ENCODE data around the gene KDM4E.
"Not testable (repeated sequence)": the region's sequence is repeated elsewhere in the genome, so short reads cannot be mapped to it uniquely, and the experiment has no call there.

KDM4E gene

DNA sequence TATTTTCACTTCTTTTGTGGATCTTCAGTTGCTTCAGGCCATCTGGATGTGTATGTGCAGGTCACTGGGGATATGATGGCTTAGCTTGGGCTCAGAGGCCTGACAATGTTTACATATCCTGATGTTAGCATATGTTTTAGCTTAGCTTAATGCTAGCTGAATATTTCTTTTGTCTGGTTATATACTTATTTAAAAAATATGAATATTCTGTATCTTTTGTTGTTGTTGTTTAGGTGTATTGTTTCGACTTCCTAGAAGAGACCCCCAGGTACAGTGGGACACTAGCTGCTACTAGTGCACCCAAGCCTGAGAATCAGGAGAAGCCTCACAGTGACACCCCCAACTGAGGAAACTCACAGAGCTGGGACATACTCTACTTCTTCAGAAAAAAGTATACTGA, at the start of gene KDM4E:
Gene KDM4E, plus strand, starts transcription at position 301 of the 400 bp plus-strand sequence. CDS start 300 bp downstream, outside the sequence.
- no peak for DNase-seq (ENCODE audit: low spot score)

DNA sequence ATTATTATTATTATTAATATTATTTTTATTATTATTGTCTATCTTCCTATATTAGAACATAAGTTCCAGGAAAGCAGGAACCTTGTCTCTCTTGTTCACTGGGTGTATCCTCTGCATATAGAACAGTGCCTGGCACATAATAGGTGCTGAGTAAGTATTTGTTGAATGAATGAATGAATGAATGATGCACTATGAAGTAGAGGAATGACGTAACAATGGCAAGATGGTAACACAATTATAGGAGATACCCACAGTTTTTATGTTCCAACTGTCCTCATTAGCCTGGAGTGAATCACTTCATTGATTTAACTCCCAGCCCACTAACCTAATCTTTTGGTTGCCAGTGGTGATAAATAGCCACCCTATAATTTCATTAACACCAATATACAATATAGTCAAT, 49.5 kb upstream of the KDM4E start:
- DNase-seq (ENCODE audit: low spot score) = no peak

DNA sequence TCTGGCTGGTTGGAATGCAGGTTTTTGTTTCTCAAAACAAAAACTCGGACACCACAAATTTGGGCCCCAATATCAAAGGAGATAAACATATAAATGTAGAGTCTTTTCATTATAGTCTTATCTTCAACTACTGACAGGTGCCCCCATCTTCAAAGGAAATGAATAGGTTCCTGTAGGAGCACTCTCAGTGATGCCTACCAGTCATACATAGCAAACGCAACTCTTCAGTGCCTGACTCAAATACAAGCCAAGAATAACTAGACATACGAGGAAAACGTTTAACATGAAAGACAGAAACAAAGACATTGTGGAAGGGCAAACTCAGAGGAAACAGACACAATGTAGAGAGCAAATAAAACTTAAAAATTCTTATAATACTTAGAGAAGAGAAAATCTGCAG, 37.7 kb upstream of the KDM4E start:
- no peak for DNase-seq (ENCODE audit: low spot score)

DNA sequence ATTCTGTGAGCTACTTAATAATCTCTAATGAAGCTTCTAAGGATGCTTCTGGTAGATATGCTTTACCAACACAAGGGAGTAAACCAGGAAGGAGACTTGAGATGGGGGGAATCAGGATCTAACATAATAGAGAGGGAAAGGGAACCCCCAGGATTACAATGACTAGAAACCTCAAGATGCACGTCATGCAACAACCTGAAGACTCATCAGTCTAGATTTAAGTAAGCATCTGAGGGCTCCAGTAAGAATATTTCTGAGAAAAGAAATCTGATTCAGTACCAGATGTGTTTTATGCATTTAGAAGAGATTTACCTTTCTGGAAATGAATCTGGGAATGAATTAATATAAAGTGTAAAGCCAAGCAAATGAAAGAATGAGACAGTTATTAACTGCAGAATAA, 36.3 kb upstream of the KDM4E start:
- no peak for DNase-seq (ENCODE audit: low spot score)

DNA sequence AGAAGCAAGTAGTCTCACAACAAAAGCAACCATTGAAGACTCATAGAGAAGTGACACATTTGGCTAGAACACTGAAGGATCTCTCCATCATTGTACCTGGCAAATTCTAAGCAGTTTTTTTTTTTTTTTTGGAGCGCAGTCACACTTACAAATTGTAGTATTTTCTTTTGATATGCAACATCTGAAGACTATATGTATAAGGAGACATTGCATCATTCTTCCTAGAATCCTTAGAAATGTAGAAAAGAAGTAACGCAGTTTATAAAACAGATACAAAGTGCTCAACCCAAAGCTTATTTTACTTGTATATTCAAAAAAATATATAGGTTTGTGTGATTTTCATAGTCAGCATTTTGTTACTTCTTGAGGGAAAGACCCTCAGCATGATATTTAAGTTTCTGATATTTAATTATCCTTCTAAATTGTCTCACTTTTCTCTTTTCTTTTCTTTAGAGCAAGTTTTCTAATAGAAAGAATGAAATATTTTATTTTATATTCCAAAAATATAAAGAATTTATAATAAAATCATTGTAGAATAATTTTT, 31.6 kb upstream of the KDM4E start:
- no peak for DNase-seq (ENCODE audit: low spot score)

DNA sequence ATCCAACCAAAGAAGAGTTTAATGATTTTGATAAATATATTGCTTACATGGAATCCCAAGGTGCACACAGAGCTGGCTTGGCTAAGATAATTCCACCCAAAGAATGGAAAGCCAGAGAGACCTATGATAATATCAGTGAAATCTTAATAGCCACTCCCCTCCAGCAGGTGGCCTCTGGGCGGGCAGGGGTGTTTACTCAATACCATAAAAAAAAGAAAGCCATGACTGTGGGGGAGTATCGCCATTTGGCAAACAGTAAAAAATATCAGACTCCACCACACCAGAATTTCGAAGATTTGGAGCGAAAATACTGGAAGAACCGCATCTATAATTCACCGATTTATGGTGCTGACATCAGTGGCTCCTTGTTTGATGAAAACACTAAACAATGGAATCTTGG, 27.6 kb upstream of the KDM4E start:
- no peak for DNase-seq (ENCODE audit: low spot score)

DNA sequence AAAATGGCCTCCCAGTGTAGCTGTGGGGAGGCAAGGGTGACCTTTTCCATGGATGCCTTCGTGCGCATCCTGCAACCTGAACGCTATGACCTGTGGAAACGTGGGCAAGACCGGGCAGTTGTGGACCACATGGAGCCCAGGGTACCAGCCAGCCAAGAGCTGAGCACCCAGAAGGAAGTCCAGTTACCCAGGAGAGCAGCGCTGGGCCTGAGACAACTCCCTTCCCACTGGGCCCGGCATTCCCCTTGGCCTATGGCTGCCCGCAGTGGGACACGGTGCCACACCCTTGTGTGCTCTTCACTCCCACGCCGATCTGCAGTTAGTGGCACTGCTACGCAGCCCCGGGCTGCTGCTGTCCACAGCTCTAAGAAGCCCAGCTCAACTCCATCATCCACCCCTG, 26.8 kb upstream of the KDM4E start:
- no peak for DNase-seq (ENCODE audit: low spot score)

DNA sequence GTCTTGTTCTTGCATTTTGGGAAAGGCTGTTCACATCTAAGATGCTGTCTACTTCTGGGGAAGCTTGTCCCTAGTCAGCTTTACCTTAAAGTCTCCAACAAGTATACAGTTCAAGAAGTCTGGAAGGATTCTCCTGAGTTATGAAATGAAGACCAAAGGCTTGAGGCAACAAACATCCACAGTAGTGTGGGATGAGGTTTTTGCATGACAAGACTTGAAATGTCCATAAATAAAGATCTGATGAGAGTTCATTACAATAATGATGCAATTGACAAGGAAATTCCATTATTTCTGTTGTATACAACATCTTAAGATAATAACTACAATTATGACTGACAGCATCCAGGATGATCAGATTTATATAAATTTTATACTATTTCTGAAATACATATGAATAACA, 21.3 kb upstream of the KDM4E start:
- DNase-seq (ENCODE audit: low spot score) = no peak

DNA sequence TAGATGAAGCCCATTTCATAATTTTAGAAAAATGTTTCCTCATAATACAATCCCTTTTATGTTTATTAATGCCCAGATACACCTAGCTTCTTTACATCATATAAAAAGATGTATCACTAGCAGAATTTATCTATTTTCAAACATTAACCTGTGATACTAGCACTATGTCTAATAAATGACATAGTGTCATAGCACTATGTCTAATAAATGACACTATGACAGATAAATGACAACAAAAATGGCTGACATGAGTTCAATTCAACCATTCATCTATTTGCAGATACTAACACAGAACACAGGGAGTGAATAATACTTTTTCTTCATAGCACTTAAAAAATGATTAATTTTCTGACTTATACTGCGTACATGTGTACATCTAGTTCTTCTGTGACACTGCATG, 19.4 kb upstream of the KDM4E start:
- no peak for DNase-seq (ENCODE audit: low spot score)

DNA sequence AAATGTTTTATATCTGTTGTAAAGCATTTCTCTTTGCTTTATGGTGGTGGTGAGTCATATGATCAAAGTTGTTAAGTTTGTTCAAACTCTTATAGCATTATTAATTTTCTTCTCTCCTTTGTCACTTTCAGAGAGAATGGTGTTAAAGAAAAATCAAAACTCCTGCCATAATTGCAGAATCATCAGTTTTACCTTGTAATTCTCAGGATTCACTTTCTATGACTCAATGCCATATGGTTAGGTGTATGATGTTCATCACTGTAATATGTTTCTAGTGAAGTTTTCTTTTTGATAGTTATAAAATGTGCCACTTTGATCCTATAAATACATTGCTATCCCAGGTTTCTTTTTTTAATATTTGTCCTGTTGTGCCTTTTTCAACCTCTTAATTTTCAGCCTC, 13.7 kb upstream of the KDM4E start:
- no peak for DNase-seq (ENCODE audit: low spot score)

DNA sequence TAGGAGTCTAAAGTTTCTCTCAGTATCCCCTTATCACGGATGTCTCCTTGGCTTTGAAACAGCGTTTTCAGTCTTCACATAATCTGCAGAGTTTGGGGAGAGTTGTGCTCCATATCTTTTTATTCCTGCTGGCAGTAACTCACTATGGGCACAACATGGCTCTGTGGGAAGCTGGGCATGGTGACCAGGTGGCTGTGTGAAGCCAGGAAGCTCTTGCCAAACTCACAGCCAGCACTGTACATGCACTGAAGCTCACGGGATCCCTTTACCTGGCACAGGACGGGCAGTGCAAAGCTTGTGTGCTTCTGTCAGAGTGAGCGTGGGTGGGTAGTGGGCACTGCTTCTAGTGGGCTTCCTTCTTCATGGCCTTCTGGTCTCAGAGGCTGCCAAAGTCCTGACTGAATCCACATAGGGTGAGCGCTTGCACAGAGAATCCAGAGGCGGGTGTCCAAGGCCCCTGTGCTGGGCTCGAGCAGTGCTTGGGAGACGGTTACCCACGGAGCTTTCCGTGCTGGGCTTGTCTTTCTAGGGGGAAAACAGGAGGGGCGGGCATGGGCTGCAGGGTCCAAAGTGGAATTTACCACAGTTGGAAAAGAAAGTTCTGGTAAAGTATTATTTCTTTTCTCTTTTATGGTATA, 10.8 kb upstream of the KDM4E start:
- DNase-seq (ENCODE audit: low spot score) = no peak

DNA sequence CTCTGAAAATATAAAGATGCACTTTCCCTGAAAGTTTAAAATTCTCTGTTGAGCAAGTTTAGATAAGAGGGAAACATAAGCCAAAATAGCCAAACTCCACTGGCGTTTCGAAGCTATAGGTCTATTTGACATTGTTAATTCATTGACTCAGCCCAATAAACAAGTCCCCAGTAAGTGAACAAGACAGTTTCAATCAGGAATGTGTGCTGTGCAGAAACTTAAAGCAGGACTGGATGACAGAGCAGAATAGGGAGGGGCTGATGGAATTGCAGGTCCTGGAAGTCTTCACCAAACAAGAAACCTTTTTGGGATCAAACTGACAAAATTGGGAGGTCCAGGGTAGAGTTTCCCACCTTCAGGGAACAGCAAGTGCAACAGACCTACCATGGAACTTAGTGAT, 8.9 kb upstream of the KDM4E start:
- DNase-seq (ENCODE audit: low spot score) = no peak

DNA sequence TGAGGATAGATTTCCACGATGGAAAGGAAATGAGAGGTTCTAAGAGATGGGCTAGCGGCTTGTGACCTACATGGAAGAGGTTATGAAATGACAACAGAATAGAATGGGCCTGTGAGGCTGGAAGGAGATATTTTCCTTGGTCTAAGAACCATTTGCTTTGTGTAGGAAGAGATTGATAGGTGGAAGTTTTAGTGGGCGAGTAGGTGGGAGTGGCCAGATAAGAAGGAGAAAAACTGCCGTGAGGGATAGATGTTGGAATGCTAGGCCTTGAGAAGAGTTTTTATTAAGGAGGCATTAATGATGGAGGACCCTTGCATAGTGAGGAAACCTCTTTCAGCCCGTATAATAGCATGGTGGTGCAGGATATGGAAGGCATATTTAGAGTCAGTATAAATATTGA, 3.6 kb upstream of the KDM4E start:
- not testable (repeated sequence) for DNase-seq (ENCODE audit: low spot score)

DNA sequence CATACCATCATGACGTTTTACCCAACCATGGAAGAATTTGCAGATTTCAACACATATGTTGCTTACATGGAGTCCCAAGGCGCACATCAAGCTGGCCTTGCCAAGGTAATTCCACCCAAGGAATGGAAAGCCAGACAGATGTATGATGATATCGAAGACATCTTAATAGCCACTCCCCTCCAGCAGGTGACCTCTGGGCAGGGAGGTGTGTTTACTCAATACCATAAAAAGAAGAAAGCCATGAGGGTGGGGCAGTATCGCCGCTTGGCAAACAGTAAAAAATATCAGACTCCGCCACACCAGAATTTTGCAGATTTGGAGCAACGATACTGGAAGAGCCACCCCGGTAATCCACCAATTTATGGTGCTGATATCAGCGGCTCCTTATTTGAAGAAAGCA, 536 bp downstream of the KDM4E start:
- not testable (repeated sequence) for DNase-seq (ENCODE audit: low spot score)

DNA sequence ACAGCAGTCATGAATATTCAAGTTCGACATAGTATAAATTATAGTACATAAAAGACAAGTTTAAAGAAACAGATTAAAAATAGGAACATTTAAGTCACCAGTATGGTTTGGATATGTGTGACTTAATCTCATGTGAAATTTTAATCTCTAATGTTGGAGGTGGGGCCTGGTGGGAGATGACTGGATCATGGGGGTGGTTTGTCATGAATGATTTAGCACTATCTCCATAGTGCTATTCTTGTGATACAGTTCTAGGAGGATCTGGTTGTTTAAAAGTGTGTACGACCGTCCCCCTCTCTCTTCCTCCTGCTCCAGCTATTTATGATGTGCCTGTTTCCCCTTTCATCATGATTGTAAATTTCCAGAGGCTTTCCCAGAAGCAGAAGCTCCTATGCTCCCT, 3.3 kb downstream of the KDM4E start:
- DNase-seq (ENCODE audit: low spot score) = no peak

DNA sequence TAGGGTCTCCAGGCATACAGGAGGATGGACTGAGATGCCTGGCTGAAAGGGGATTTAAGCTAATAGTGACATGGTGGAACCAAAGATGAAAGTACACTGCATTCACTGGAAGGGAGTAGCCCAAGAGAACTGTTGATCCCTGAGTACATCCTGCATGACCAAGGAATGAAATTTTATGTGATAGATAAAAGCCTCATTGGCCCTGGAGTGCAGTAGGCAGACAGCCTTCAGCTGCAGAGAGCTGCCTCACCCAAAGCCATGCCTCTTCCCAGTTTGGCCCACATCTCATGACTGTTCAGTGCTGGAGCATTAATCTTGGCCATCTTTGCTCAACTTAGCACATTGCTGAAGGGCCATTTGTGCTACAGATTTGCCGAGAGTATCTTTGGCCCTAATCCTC, 8.0 kb downstream of the KDM4E start:
- no peak for DNase-seq (ENCODE audit: low spot score)

DNA sequence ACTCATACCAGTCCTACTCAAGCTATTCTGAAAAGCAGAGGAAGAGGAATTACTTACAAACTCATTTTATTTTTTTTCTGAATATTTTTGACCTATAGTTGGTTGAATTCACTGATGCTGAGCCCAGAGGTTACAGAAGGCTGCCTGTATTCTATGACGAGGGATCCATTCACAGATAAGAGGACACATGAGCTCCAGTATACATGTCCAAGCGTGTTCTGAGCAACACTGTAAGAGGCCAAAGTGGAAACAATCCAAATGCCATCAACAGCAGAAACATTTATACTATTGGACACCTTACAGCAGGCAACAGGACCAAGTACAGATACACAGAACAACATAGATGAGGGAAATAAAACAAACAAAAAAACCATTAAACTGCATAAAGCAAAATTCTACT, 10.3 kb downstream of the KDM4E start:
- no peak for DNase-seq (ENCODE audit: low spot score)

DNA sequence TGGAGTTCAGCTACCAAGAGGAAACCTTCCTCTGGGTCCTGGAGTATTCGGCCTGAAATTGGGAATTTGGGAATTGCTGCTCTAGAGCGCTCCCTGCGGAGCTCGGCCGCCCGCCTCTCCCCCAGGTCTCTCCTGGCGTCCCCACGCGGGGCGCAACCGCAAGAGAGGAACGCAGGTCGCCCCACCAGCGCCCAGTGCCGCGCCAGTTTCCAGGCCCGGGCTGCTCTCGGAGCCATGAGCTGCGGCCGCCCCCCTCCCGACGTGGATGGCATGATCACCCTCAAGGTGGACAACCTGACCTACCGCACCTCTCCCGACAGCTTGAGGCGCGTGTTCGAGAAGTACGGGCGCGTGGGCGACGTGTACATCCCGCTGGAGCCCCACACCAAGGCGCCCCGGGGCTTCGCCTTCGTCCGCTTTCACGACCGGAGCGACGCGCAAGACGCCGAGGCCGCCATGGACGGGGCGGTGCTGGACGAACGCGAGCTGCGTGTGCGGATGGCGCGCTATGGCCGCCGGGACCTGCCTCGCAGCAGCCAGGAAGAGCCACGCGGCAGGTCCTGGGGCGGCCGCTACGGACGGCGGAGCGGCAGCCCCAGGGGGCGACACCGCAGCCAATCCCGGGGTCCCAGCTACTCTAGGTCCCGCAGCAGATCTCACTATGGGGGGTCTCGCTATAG, 12.4 kb downstream of the KDM4E start:
- not testable (repeated sequence) for DNase-seq (ENCODE audit: low spot score)

DNA sequence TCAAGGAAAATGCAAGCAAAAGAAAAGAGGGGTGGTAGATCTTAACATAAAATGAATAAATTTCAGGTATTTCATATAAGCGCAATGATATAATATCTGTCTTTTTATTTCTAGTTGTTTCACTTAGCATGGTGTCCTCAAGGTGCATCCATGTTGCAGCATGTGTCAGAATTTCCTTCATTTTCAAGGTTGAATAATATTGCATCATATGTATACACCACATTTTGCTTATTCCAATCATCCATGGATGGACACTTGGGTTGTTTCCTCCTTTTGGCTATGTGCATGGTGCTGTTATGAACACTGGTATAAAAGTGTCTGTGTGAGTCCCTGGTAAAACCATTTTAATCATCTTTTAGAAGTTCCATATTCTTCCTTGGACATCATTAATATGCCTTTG, 17.2 kb downstream of the KDM4E start:
- no peak for DNase-seq (ENCODE audit: low spot score)

DNA sequence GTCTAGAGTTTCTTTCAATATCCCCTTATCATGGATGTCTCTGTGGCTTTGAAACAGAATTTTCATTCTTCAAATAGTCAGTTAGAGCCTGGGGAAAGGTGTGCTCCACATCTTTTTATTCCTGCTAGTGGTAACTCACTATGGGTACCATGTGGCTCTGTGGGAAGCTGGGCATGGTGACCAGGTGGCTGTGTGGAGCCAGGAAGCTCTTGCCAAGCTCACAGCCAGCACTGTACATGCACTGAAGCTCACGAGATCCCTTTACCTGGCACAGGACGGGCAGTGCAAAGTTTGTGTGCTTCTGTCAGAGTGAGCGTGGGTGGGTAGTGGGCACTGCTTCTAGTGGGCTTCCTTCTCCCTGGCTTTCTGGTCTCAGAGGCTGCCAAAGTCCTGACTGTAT, 17.8 kb downstream of the KDM4E start:
- no peak for DNase-seq (ENCODE audit: low spot score)

DNA sequence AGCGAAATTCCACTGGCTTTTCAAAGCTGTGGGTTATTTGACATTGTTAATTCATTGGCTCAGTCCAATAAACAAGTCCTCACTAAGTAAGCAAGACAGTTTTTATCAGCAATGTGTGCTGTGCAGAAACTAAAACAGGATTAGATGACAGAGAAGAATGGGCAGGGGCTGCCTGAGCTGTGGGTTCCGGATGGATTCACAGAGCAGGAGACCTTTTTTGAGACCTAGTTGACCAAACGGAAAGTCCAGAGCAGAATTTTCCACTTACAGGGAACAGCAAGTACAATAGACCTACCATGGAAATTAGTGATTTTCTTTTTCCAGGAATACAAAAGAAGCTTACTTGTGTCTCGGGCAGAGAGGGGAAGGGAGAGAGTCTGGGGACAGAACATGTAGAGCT, 19.0 kb downstream of the KDM4E start:
- DNase-seq (ENCODE audit: low spot score) = no peak

DNA sequence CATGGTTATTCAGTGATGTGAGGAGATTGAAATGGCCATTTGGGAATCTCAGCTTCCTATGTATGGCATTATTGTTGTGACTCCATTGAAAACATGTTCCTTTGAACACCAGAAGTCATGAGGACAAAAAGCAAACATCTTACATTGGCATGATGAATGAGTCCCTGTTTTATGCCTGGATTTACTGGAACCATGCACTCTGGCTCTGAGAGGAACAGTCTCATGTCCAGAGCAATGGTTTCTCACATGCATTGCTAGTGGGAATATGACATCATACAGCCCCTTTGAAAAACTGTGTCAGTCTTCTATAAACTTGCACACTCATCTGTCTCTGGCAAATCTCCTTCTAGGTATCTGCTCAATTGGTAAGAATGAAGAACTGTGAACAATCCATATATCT, 20.8 kb downstream of the KDM4E start:
- DNase-seq (ENCODE audit: low spot score) = no peak

DNA sequence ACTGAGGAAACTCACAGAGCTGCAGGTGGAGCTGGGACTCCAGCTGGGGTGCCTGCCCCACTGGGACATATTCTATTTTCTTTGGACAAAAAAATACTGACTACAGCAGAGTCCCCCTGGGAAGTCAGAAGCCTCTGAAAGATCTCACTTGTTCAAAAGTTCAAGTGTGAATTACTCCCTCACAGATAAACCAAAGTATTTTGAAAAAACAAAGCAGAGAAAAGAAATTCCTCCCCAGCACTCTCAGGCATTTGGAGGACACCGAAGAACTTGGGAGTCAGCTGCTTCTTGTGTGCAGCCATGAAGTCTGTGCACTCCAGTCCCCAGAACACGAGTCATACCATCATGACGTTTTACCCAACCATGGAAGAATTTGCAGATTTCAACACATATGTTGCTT, 24.1 kb downstream of the KDM4E start, which contains the start of gene KDM4F:
Gene KDM4F, plus strand, starts transcription at position 301 of the 400 bp plus-strand sequence.
- not testable (repeated sequence) for DNase-seq (ENCODE audit: low spot score)
